ENCODE data around the gene EPB41. TPM values are rescaled to one million over a fixed set of nuclear protein-coding genes. Genes with fewer than 3 reads are reported as not detected.

The EPB41 gene
- total and polyA plus RNA-seq, 2 experiments from 2014 or later: 26.8 to 112 TPM

DNA sequence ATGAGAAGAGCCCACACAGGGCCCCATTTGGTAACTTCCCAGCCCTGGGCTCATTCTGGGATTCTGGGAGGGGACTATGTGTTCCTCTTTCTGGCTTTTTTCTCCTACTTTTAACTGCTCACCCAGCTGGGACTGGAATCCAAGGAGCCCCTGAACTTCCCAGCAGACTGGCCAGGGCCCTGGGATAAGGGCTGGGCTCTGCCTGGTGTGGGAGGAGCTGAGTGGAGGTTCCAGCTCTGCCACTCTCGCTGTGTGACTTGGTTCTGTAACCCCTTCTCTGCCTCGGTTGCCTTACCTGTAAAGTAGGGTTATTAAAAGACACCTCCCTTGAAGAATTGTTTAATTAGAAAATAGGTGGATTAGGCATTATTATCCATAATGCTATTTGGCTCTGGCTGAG is 19.6 kb upstream of the EPB41 start:
- Mint-ChIP-seq H3K27me3 (ENCODE audit: insufficient read depth, low read depth, poor library complexity) (peaks cover 3% of the 10 kb centered on the region), H3K27ac (no peak overlapping the region), H3K36me3 (ENCODE audit: low read depth) (no peaks in the 10 kb centered on the region), H3K4me3 (no peak overlapping the region), H3K9me3 (no peaks in the 10 kb centered on the region), H3K4me1 (peaks cover 12% of the 10 kb centered on the region; the same call in 1 of the 3 replicates)
- Histone ChIP-seq H3K79me2 (replicated peaks; ENCODE audit: insufficient read depth) (no peaks in the 10 kb centered on the region), H3K4me2 (no peak overlapping the region), H3K27me3 (ENCODE audit: insufficient read depth) (no peaks in the 10 kb centered on the region), H3F3A (replicated peaks; ENCODE audit: low read depth) (no peaks in the 10 kb centered on the region), H4K20me1 (replicated peaks; ENCODE audit: insufficient read depth) (no peaks in the 10 kb centered on the region), H3K36me3 (ENCODE audit: insufficient read depth) (no peaks in the 10 kb centered on the region), H3K4me3 (no peak overlapping the region), H3K27ac (ENCODE audit: low read depth) (no peak overlapping the region), H3K9me2 (ENCODE audit: insufficient read depth) (no peaks in the 10 kb centered on the region), H2AFZ (no peak overlapping the region), H3K4me1 (ENCODE audit: insufficient read depth) (no peaks in the 10 kb centered on the region)
- no peak for DNase-seq (ENCODE audit: low spot score)
- no peak for ATAC-seq
- TF ChIP-seq JUNB (IDR thresholded peaks at IDR 0.05; ENCODE audit: unreplicated experiment): no peak
- TF ChIP-seq STAT1 (IDR thresholded peaks at IDR 0.05; ENCODE audit: unreplicated experiment): no peak
- TF ChIP-seq ETS1 (IDR thresholded peaks at IDR 0.05): no peak
- TF ChIP-seq EZH2 (IDR thresholded peaks at IDR 0.05; ENCODE audit: low read depth, unreplicated experiment): no peak
- no peak for TF ChIP-seq CREB1 (CRISPR knock-in tag; IDR thresholded peaks at IDR 0.05; ENCODE audit: low read depth)
- no peak for TF ChIP-seq CTCF (conservative IDR thresholded peaks at IDR 0.05; ENCODE audit: low read depth in 2 of 2)
- no peak for TF ChIP-seq NANOG (IDR thresholded peaks at IDR 0.05; ENCODE audit: borderline replicate concordance)
- TF ChIP-seq POLR2AphosphoS5 (IDR thresholded peaks at IDR 0.05; ENCODE audit: low read depth): no peak
- TF ChIP-seq, protein P1, sequence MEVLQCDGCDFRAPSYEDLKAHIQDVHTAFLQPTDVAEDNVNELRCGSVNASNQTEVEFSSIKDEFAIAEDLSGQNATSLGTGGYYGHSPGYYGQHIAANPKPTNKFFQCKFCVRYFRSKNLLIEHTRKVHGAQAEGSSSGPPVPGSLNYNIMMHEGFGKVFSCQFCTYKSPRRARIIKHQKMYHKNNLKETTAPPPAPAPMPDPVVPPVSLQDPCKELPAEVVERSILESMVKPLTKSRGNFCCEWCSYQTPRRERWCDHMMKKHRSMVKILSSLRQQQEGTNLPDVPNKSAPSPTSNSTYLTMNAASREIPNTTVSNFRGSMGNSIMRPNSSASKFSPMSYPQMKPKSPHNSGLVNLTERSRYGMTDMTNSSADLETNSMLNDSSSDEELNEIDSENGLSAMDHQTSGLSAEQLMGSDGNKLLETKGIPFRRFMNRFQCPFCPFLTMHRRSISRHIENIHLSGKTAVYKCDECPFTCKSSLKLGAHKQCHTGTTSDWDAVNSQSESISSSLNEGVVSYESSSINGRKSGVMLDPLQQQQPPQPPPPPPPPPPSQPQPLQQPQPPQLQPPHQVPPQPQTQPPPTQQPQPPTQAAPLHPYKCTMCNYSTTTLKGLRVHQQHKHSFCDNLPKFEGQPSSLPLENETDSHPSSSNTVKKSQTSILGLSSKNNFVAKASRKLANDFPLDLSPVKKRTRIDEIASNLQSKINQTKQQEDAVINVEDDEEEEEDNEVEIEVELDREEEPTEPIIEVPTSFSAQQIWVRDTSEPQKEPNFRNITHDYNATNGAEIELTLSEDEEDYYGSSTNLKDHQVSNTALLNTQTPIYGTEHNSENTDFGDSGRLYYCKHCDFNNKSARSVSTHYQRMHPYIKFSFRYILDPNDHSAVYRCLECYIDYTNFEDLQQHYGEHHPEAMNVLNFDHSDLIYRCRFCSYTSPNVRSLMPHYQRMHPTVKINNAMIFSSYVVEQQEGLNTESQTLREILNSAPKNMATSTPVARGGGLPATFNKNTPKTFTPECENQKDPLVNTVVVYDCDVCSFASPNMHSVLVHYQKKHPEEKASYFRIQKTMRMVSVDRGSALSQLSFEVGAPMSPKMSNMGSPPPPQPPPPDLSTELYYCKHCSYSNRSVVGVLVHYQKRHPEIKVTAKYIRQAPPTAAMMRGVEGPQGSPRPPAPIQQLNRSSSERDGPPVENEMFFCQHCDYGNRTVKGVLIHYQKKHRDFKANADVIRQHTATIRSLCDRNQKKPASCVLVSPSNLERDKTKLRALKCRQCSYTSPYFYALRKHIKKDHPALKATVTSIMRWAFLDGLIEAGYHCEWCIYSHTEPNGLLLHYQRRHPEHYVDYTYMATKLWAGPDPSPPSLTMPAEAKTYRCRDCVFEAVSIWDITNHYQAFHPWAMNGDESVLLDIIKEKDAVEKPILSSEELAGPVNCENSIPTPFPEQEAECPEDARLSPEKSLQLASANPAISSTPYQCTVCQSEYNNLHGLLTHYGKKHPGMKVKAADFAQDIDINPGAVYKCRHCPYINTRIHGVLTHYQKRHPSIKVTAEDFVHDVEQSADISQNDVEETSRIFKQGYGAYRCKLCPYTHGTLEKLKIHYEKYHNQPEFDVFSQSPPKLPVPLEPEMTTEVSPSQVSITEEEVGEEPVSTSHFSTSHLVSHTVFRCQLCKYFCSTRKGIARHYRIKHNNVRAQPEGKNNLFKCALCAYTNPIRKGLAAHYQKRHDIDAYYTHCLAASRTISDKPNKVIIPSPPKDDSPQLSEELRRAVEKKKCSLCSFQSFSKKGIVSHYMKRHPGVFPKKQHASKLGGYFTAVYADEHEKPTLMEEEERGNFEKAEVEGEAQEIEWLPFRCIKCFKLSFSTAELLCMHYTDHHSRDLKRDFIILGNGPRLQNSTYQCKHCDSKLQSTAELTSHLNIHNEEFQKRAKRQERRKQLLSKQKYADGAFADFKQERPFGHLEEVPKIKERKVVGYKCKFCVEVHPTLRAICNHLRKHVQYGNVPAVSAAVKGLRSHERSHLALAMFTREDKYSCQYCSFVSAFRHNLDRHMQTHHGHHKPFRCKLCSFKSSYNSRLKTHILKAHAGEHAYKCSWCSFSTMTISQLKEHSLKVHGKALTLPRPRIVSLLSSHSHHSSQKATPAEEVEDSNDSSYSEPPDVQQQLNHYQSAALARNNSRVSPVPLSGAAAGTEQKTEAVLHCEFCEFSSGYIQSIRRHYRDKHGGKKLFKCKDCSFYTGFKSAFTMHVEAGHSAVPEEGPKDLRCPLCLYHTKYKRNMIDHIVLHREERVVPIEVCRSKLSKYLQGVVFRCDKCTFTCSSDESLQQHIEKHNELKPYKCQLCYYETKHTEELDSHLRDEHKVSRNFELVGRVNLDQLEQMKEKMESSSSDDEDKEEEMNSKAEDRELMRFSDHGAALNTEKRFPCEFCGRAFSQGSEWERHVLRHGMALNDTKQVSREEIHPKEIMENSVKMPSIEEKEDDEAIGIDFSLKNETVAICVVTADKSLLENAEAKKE (CRISPR knock-in tag; IDR thresholded peaks at IDR 0.05): no peak
- TF ChIP-seq, protein P2, sequence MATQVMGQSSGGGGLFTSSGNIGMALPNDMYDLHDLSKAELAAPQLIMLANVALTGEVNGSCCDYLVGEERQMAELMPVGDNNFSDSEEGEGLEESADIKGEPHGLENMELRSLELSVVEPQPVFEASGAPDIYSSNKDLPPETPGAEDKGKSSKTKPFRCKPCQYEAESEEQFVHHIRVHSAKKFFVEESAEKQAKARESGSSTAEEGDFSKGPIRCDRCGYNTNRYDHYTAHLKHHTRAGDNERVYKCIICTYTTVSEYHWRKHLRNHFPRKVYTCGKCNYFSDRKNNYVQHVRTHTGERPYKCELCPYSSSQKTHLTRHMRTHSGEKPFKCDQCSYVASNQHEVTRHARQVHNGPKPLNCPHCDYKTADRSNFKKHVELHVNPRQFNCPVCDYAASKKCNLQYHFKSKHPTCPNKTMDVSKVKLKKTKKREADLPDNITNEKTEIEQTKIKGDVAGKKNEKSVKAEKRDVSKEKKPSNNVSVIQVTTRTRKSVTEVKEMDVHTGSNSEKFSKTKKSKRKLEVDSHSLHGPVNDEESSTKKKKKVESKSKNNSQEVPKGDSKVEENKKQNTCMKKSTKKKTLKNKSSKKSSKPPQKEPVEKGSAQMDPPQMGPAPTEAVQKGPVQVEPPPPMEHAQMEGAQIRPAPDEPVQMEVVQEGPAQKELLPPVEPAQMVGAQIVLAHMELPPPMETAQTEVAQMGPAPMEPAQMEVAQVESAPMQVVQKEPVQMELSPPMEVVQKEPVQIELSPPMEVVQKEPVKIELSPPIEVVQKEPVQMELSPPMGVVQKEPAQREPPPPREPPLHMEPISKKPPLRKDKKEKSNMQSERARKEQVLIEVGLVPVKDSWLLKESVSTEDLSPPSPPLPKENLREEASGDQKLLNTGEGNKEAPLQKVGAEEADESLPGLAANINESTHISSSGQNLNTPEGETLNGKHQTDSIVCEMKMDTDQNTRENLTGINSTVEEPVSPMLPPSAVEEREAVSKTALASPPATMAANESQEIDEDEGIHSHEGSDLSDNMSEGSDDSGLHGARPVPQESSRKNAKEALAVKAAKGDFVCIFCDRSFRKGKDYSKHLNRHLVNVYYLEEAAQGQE (IDR thresholded peaks at IDR 0.05; ENCODE audit: unreplicated experiment): no peak
- no peak for TF ChIP-seq ZNF114 (CRISPR knock-in tag; IDR thresholded peaks at IDR 0.05)
- no peak for TF ChIP-seq ZNF331 (CRISPR knock-in tag; IDR thresholded peaks at IDR 0.05; ENCODE audit: low read depth)
- no peak for TF ChIP-seq EZH2phosphoT487 (IDR thresholded peaks at IDR 0.05; ENCODE audit: unreplicated experiment)
